Endothelial cell of umbilical vein (primary cell): ENCODE data around the gene FREM1. TPM values are rescaled to one million over a fixed set of nuclear protein-coding genes. Genes with fewer than 3 reads are reported as not detected.

Experiments
- BruUV-seq: library from RNA; stranded (reverse); fragments of 400-500 nt; replicated peaks from 2 replicates; lab custom pipeline; 2021; lab: Mats Ljungman, UMichigan
- CTCF ChIA-PET: fragments of 300-600, 350-600 bp; sonication (Branson Sonifier 250); formaldehyde crosslinking; loops from one replicate; lab custom pipeline; 2021; ENCODE audit warnings: antibody characterized with exemption, inconsistent platforms; lab: Charles Lee
- POLR2A ChIA-PET: fragments of 300-600, 350-600 bp; sonication (Branson Sonifier 250); formaldehyde crosslinking; loops from one replicate; lab custom pipeline; 2021; ENCODE audit warnings: antibody characterized with exemption, inconsistent platforms; lab: Charles Lee
- DNase-seq: peaks from one replicate; pipeline ENCODE4 v3.0.0-alpha.2; 2011; ENCODE audit warnings: low read depth, low spot score
- FAIRE-seq: peaks from 2 replicates; lab custom pipeline; 2011; peaks lifted over from hg19 to GRCh38; lab: Jason Lieb, UNC
- H2AFZ ChIP-seq: 2 replicates; pipeline ENCODE4 v1.6.0; 2012; ENCODE audit warnings: low read depth, low read length, control low read depth, inconsistent platforms
- H3K27ac ChIP-seq: 2 replicates; pipeline ENCODE4 v1.5.1; 2011; ENCODE audit warnings: low read depth, mild to moderate bottlenecking, control low read depth, low read length, moderate library complexity; ENCODE audit not compliant: insufficient read depth
- H3K27me3 ChIP-seq, 2 experiments: 2 replicates each; pipeline versions ENCODE4 v1.6.0 to v1.6.1; 2011; ENCODE audit warnings: low read length in 2 of 2, mixed read lengths in 1 of 2; ENCODE audit not compliant: control insufficient read depth in 2 of 2, insufficient read depth in 2 of 2
- H3K36me3 ChIP-seq, 2 experiments: 2 replicates in 1 of 2; 3 replicates in 1 of 2; pipeline ENCODE4 v1.5.1; 2011; ENCODE audit warnings: low read length in 2 of 2, mild to moderate bottlenecking in 1 of 2, moderate library complexity in 1 of 2; ENCODE audit not compliant: control insufficient read depth in 2 of 2, insufficient read depth in 2 of 2; ENCODE audit errors: extremely low read depth in 1 of 2
- H3K4me1 ChIP-seq: 3 replicates; pipeline ENCODE4 v1.5.1; 2011; ENCODE audit warnings: mild to moderate bottlenecking, low read length; ENCODE audit not compliant: control insufficient read depth, insufficient read depth; ENCODE audit errors: extremely low read depth
- H3K4me2 ChIP-seq: 2 replicates; pipeline ENCODE4 v1.6.1; 2011; ENCODE audit warnings: low read length, control low read depth, mixed read lengths; ENCODE audit not compliant: insufficient read depth
- H3K4me3 ChIP-seq, 3 experiments: fragments of 200-600 bp in 1 of 3; sonication (generic), shearing (Covaris generic) in 1 of 3; replicated peaks in 1 of 3; 2 replicates each; pipeline ENCODE4 v1.5.1; 2011 to 2016; ENCODE audit warnings: control low read depth in 3 of 3, low read length in 3 of 3, mild to moderate bottlenecking in 2 of 3, inconsistent platforms in 1 of 3, low read depth in 1 of 3, moderate library complexity in 1 of 3; ENCODE audit not compliant: insufficient read depth in 1 of 3
- H3K79me2 ChIP-seq: 2 replicates; pipeline ENCODE4 v1.6.0; 2012; ENCODE audit warnings: low read length, inconsistent platforms; ENCODE audit not compliant: control insufficient read depth, insufficient read depth
- H3K9ac ChIP-seq: replicated peaks from 2 replicates; pipeline ENCODE3; 2011; ENCODE audit warnings: low read length, control low read depth; ENCODE audit not compliant: insufficient read depth; ENCODE audit errors: extremely low read depth
- H3K9me1 ChIP-seq: replicated peaks from 3 replicates; pipeline ENCODE4 v1.6.0; 2011; ENCODE audit warnings: mild to moderate bottlenecking, low read length; ENCODE audit not compliant: control insufficient read depth, insufficient read depth; ENCODE audit errors: extremely low read depth
- H3K9me3 ChIP-seq: replicated peaks from 2 replicates; pipeline ENCODE4 v1.5.1; 2012; ENCODE audit warnings: low read length, inconsistent platforms; ENCODE audit not compliant: control insufficient read depth, insufficient read depth
- H4K20me1 ChIP-seq: replicated peaks from 2 replicates; pipeline ENCODE3; 2011; ENCODE audit warnings: mild to moderate bottlenecking, low read length; ENCODE audit not compliant: control insufficient read depth, insufficient read depth; ENCODE audit errors: extremely low read depth
- EZH2 ChIP-seq: IDR thresholded peaks from 2 replicates; pipeline ENCODE4 v1.6.1; 2012; ENCODE audit warnings: borderline replicate concordance, low read depth, mild to moderate bottlenecking, moderate library complexity, low read length, inconsistent platforms; ENCODE audit not compliant: severe bottlenecking
- FOS ChIP-seq: IDR thresholded peaks from 2 replicates; pipeline ENCODE4 v1.6.1; 2011; ENCODE audit warnings: mild to moderate bottlenecking, low read length, moderate library complexity, borderline replicate concordance; ENCODE audit not compliant: insufficient read depth
- GATA2 ChIP-seq: IDR thresholded peaks from 2 replicates; pipeline ENCODE4 v1.7.0; 2011; ENCODE audit warnings: low read depth, mild to moderate bottlenecking, moderate library complexity, mixed read lengths, low read length; ENCODE audit not compliant: insufficient read length, insufficient read depth
- JUN ChIP-seq: IDR thresholded peaks from 2 replicates; pipeline ENCODE4 v1.6.1; 2011; ENCODE audit warnings: borderline replicate concordance, low read depth; ENCODE audit not compliant: insufficient read length, insufficient read depth
- MYC ChIP-seq: IDR thresholded peaks from one replicate; pipeline ENCODE4 v1.6.1; 2011; ENCODE audit warnings: mild to moderate bottlenecking, low read depth, low read length
- POLR2A ChIP-seq: IDR thresholded peaks from 2 replicates; pipeline ENCODE4 v1.6.1; 2012; ENCODE audit warnings: low read depth, mild to moderate bottlenecking, control low read depth, low read length
- POLR2AphosphoS5 ChIP-seq: IDR thresholded peaks from 2 replicates; pipeline ENCODE4 v1.6.1; 2012; ENCODE audit warnings: low read depth, mild to moderate bottlenecking, control low read depth, low read length, moderate library complexity; ENCODE audit not compliant: insufficient read depth
- dilution Hi-C: fragments of 300-500 bp; cut with MboI; formaldehyde crosslinking; loops from one replicate; pipeline ENCODE4 v1.15.0; 2019; ENCODE audit warnings: low sequenced_read_pairs; ENCODE audit not compliant: extremely low pct_ligation_motif_present
- intact Hi-C: fragments of 100-400 bp; cut with micrococcal nuclease; formaldehyde crosslinking; loops from one replicate; pipeline ENCODE4 v1.10.0; 2022
- polyA plus RNA-seq, 4 experiments: library from polyadenylated mRNA; depleted of rRNA in 3 of 4; stranded (reverse) in 3 of 4; unstranded in 1 of 4; fragments of >200 nt; gene quantifications; 2 replicates each; pipeline versions ENCODE4 v1.2.1 to v1.2.3, GENCODE V29; 2011 to 2012; ENCODE audit warnings: missing spikeins in 1 of 4
- total RNA-seq: library from RNA; stranded (reverse); gene quantifications from 2 replicates; pipeline ENCODE4 v1.2.3, GENCODE V29; 2021
- TF ChIP-seq, protein P1 (sequence below), 2 donors: IDR thresholded peaks; 1 replicate in 1 of 2; 2 replicates in 1 of 2; pipeline ENCODE4 v1.5.1; 2011; ENCODE audit warnings: low read length in 2 of 2, mild to moderate bottlenecking in 2 of 2, moderate library complexity in 2 of 2, control low read depth in 1 of 2, inconsistent platforms in 1 of 2, low read depth in 1 of 2; ENCODE audit not compliant: insufficient read depth in 1 of 2; ENCODE audit errors: extremely low read depth in 1 of 2
- TF ChIP-seq, protein P2 (sequence below): IDR thresholded peaks from 2 replicates; pipeline ENCODE4 v1.6.1; 2011; ENCODE audit not compliant: insufficient read depth, insufficient read length

Gene FREM1
- total and polyA plus RNA-seq, 2 donors (not counting 3 experiments of a cell fraction or from before 2014, with no cell fraction given): 0.10 to 0.29 TPM

DNA sequence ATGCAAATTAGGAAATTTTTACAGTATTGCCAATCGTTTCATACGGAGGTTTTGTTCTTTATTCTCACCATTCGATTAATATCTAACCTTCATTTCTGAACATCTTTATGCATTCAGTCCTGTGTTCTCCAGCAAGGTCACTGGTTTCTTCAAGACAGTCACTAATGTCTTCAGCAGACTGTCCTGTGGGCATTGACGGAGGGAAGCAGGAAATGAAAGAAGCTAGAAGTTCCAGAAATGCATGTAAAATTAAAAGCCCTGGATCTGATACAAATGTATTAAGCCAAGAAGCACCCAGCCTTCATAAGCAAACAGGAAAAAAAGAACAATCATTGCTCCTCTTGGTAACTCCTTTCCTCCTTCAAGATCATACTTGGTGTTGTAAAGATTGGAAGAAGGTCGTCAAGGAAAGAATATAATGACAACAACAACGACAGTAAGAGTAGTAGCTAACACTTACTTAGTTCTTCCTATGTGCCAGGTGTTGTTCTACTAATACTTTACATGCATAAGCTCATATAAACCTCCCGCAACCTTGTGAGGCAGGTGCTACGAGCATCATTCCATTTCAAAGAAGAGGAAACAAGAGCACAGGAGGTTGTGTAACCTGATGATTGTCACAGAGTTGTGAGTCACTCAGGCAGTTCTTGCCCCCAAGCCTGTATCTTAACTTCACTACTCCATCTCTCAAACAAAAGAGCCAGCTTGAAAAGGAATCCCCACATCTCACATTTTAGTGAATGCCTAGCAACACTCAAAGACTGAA lies 127.8 kb downstream of the FREM1 start:
- POLR2A ChIA-PET: interaction anchor here (0.6 kb wide), 1 partner anchor 367 kb away, joined by 3 read pairs; no protein-coding TSS in a partner anchor
- Histone ChIP-seq H2AFZ (no peak overlapping the region), H3K36me3 (no peaks in the 10 kb centered on the region), H3K27me3 (peaks cover 9 to 10% of the 10 kb centered on the region in 2 experiments), H3K9me1 (no peaks in the 10 kb centered on the region), H3K27ac (no peak overlapping the region), H4K20me1 (no peaks in the 10 kb centered on the region), H3K9me3 (no peaks in the 10 kb centered on the region), H3K9ac (no peak overlapping the region), H3K79me2 (no peaks in the 10 kb centered on the region), H3K4me3 (no peak overlapping the region), H3K4me1 (no peaks in the 10 kb centered on the region), H3K4me2 (no peak overlapping the region)
- TF ChIP-seq FOS (no peak), POLR2AphosphoS5 (no peak), POLR2A (no peak)
- BruUV-seq: no TSS peak
- dilution Hi-C loops: no loop called here
- FAIRE-seq (peak; percentile 73), DNase-seq (no peak)
- CTCF ChIA-PET: no interaction called here
- intact Hi-C loops: loop anchor here (5.0 kb wide), 1 partner anchor 355 kb away; no protein-coding TSS in a partner anchor

DNA sequence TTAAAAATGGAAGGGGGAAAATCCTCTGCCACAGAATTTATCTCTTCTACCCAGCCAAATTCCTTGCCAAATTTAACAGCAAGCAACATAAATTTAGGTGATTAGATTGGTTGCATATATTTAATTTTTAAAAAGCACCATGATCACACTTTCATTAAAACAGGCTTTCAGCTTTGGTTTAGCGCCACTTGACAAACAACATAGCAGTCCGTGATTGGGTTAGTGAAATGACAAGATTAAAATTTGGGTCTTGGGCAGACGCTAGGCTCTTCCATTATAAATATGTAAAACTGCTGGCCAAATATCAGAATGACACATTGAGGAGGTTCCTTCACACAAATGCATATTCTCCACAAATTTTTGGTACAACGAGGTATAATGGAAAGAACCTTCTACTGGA lies 129.5 kb downstream of the FREM1 start:
- ChIA-PET CTCF (interaction anchor here (1.5 to 1.7 kb wide), 2 partner anchors 12 to 354 kb away, joined by 4 to 10 read pairs; no protein-coding TSS in a partner anchor), POLR2A (no interaction called here)
- no peaks in the 10 kb centered on the region for H3K79me2 ChIP-seq
- no peaks in the 10 kb centered on the region for H3K9me1 ChIP-seq
- intact Hi-C loops (loop anchor here (5.0 kb wide), 1 partner anchor 357 kb away; no protein-coding TSS in a partner anchor), dilution Hi-C loops (no loop called here)
- no peaks in the 10 kb centered on the region for H3K9me3 ChIP-seq
- no peak for DNase-seq
- peaks cover 3 to 5% of the 10 kb centered on the region in 2 experiments for H3K27me3 ChIP-seq
- no peak overlapping the region for H2AFZ ChIP-seq
- FAIRE-seq: no peak
- TF ChIP-seq, protein P1, sequence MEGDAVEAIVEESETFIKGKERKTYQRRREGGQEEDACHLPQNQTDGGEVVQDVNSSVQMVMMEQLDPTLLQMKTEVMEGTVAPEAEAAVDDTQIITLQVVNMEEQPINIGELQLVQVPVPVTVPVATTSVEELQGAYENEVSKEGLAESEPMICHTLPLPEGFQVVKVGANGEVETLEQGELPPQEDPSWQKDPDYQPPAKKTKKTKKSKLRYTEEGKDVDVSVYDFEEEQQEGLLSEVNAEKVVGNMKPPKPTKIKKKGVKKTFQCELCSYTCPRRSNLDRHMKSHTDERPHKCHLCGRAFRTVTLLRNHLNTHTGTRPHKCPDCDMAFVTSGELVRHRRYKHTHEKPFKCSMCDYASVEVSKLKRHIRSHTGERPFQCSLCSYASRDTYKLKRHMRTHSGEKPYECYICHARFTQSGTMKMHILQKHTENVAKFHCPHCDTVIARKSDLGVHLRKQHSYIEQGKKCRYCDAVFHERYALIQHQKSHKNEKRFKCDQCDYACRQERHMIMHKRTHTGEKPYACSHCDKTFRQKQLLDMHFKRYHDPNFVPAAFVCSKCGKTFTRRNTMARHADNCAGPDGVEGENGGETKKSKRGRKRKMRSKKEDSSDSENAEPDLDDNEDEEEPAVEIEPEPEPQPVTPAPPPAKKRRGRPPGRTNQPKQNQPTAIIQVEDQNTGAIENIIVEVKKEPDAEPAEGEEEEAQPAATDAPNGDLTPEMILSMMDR (IDR thresholded peaks at IDR 0.05; ENCODE audit: extremely low read depth in 1 of 2, insufficient read depth in 1 of 2, low read depth in 1 of 2, low read length in 2 of 2): no peak
- TF ChIP-seq POLR2AphosphoS5: no peak
- no peak for TF ChIP-seq EZH2
- no peak for TF ChIP-seq MYC
- TF ChIP-seq, protein P2, sequence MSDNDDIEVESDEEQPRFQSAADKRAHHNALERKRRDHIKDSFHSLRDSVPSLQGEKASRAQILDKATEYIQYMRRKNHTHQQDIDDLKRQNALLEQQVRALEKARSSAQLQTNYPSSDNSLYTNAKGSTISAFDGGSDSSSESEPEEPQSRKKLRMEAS: no peak
- TF ChIP-seq JUN: no peak
- no peak for TF ChIP-seq GATA2
- no peak for TF ChIP-seq FOS
- no peak for TF ChIP-seq POLR2A
- H3K4me2 ChIP-seq: no peak overlapping the region
- BruUV-seq: no TSS peak
- H3K27ac ChIP-seq: no peak overlapping the region
- H3K4me1 ChIP-seq: no peaks in the 10 kb centered on the region
- H4K20me1 ChIP-seq: no peaks in the 10 kb centered on the region
- no peak overlapping the region for H3K9ac ChIP-seq
- H3K4me3 ChIP-seq: no peak overlapping the region
- no peaks in the 10 kb centered on the region for H3K36me3 ChIP-seq
